Keratinocyte (primary cell): ENCODE measurements around the gene SLC6A19. TPM values are rescaled to one million over a fixed set of nuclear protein-coding genes. Genes with fewer than 3 reads are reported as not detected.

Experiments used
- DNase-seq: peaks from one replicate; pipeline ENCODE4 v3.0.0-alpha.2; 2011; ENCODE audit warnings: low read depth, missing footprints, low spot score
- FAIRE-seq: peaks from 2 replicates; lab custom pipeline; 2011; peaks lifted over from hg19 to GRCh38; lab: Jason Lieb, UNC
- H2AFZ ChIP-seq: 2 replicates; pipeline ENCODE4 v1.6.0; 2012; ENCODE audit warnings: low read length, control low read depth, inconsistent platforms; ENCODE audit not compliant: control insufficient read depth
- H3K27ac ChIP-seq: 2 replicates; pipeline ENCODE4 v1.5.1; 2011; ENCODE audit warnings: low read length; ENCODE audit not compliant: control insufficient read depth, insufficient read depth
- H3K27me3 ChIP-seq: 3 replicates; pipeline ENCODE4 v1.6.0; 2011; ENCODE audit warnings: low read length; ENCODE audit not compliant: control insufficient read depth, insufficient read depth; ENCODE audit errors: extremely low read depth
- H3K36me3 ChIP-seq, 2 experiments: 2 replicates in 1 of 2; 3 replicates in 1 of 2; pipeline ENCODE4 v1.5.1; 2011; ENCODE audit warnings: low read length in 2 of 2, mild to moderate bottlenecking in 1 of 2; ENCODE audit not compliant: control insufficient read depth in 2 of 2, insufficient read depth in 2 of 2; ENCODE audit errors: extremely low read depth in 1 of 2
- H3K4me1 ChIP-seq: 3 replicates; pipeline ENCODE4 v1.5.1; 2011; ENCODE audit warnings: low read length; ENCODE audit not compliant: control insufficient read depth, insufficient read depth; ENCODE audit errors: extremely low read depth
- H3K4me2 ChIP-seq: 3 replicates; pipeline ENCODE4 v1.6.0; 2011; ENCODE audit warnings: low read depth, low read length; ENCODE audit not compliant: control insufficient read depth, insufficient read depth; ENCODE audit errors: extremely low read depth
- H3K4me3 ChIP-seq, 3 experiments: fragments of 200-600 bp in 1 of 3; sonication (generic) in 1 of 3; 2 replicates in 2 of 3; 3 replicates in 1 of 3; pipeline ENCODE4 v1.5.1; 2011 to 2016; ENCODE audit warnings: low read length in 3 of 3, mild to moderate bottlenecking in 3 of 3, control low read depth in 2 of 3, inconsistent platforms in 1 of 3, low read depth in 1 of 3, mixed read lengths in 1 of 3, mixed run types in 1 of 3, moderate library complexity in 1 of 3; ENCODE audit not compliant: control insufficient read depth in 2 of 3, insufficient read depth in 2 of 3; ENCODE audit errors: extremely low read depth in 1 of 3
- H3K79me2 ChIP-seq: 2 replicates; pipeline ENCODE4 v1.6.0; 2012; ENCODE audit warnings: low read length; ENCODE audit not compliant: control insufficient read depth, insufficient read depth
- H3K9ac ChIP-seq: 3 replicates; pipeline ENCODE4 v1.6.0; 2011; ENCODE audit warnings: low read length; ENCODE audit not compliant: control insufficient read depth, insufficient read depth; ENCODE audit errors: extremely low read depth
- H3K9me1 ChIP-seq: 3 replicates; pipeline ENCODE4 v1.6.0; 2011; ENCODE audit warnings: low read length; ENCODE audit not compliant: control insufficient read depth, insufficient read depth; ENCODE audit errors: extremely low read depth
- H3K9me3 ChIP-seq: 2 replicates; pipeline ENCODE4 v1.5.1; 2012; ENCODE audit warnings: low read depth, low read length; ENCODE audit not compliant: control insufficient read depth
- H4K20me1 ChIP-seq: 3 replicates; pipeline ENCODE4 v1.6.0; 2011; ENCODE audit warnings: low read length; ENCODE audit not compliant: control insufficient read depth, insufficient read depth; ENCODE audit errors: extremely low read depth
- CTCF ChIP-seq, 3 experiments: IDR thresholded peaks in 1 of 3; conservative IDR thresholded peaks in 1 of 3; optimal IDR thresholded peaks in 1 of 3; 2 replicates in 2 of 3; 3 replicates in 1 of 3; pipeline versions ENCODE3 to v1.5.1; 2011; ENCODE audit warnings: low read length in 3 of 3, mild to moderate bottlenecking in 3 of 3, moderate library complexity in 2 of 3, control low read depth in 1 of 3, inconsistent platforms in 1 of 3; ENCODE audit not compliant: insufficient read depth in 2 of 3; ENCODE audit errors: extremely low read depth in 1 of 3
- EZH2 ChIP-seq: IDR thresholded peaks from one replicate; pipeline ENCODE4 v1.6.1; 2012; ENCODE audit warnings: inconsistent platforms, mild to moderate bottlenecking, low read length, moderate library complexity
- dilution Hi-C: fragments of 300-500 bp; cut with MboI; formaldehyde crosslinking; loops from one replicate; pipeline ENCODE4 v1.7.0; 2020; ENCODE audit warnings: low sequenced_read_pairs; ENCODE audit not compliant: extremely low pct_ligation_motif_present
- polyA plus RNA-seq, 5 experiments: library from polyadenylated mRNA; depleted of rRNA in 3 of 5; stranded (reverse) in 3 of 5; stranded (forward) in 1 of 5; unstranded in 1 of 5; fragments of >200 nt; gene quantifications; 1 replicate in 1 of 5; 2 replicates in 3 of 5; 3 replicates in 1 of 5; pipeline versions ENCODE4 v1.2.1 to v1.2.3, GENCODE V29; 2011 to 2012; ENCODE audit warnings: missing spikeins in 2 of 5, low read depth in 1 of 5, low replicate concordance in 1 of 5

SLC6A19 gene
- polyA plus RNA-seq, 1 donor (not counting 4 experiments of a cell fraction or from before 2014, with no cell fraction given): not detected

GRCh38 chr5:1220831-1221230 is 19.4 kb downstream of the SLC6A19 start:
- FAIRE-seq: no peak
- H3K4me2 ChIP-seq: no peak overlapping the region

GRCh38 chr5:1221721-1222120 is 20.3 kb downstream of the SLC6A19 start:
- Histone ChIP-seq H3K9me3 (peaks cover 16% of the 10 kb centered on the region), H3K27me3 (no peaks in the 10 kb centered on the region), H3K79me2 (no peaks in the 10 kb centered on the region), H3K9me1 (no peaks in the 10 kb centered on the region), H3K4me1 (no peaks in the 10 kb centered on the region), H4K20me1 (no peaks in the 10 kb centered on the region), H2AFZ (no peak overlapping the region), H3K36me3 (no peaks in the 10 kb centered on the region), H3K4me3 (no peak overlapping the region), H3K9ac (no peak overlapping the region), H3K27ac (no peak overlapping the region), H3K4me2 (no peak overlapping the region)
- dilution Hi-C loops: no loop called here
- TF ChIP-seq CTCF (optimal IDR thresholded peaks at IDR 0.05 in 1 of 3, IDR thresholded peaks at IDR 0.05 in 1 of 3, conservative IDR thresholded peaks at IDR 0.05 in 1 of 3; ENCODE audit: extremely low read depth in 1 of 3, insufficient read depth in 2 of 3, low read length in 3 of 3) (no peak), EZH2 (no peak)
- DNase-seq: no peak
- FAIRE-seq: no peak

More at GRCh38 chr5:1220831-1221230, 19.4 kb downstream of the SLC6A19 start:
- TF ChIP-seq CTCF (optimal IDR thresholded peaks at IDR 0.05 in 1 of 3, IDR thresholded peaks at IDR 0.05 in 1 of 3, conservative IDR thresholded peaks at IDR 0.05 in 1 of 3; ENCODE audit: extremely low read depth in 1 of 3, insufficient read depth in 2 of 3, low read length in 3 of 3) (no peak), EZH2 (no peak)
- Histone ChIP-seq H2AFZ (no peak overlapping the region), H3K4me3 (no peak overlapping the region), H3K27me3 (no peaks in the 10 kb centered on the region), H3K79me2 (no peaks in the 10 kb centered on the region), H4K20me1 (no peaks in the 10 kb centered on the region), H3K36me3 (no peaks in the 10 kb centered on the region), H3K9ac (no peak overlapping the region), H3K9me3 (peaks cover 24% of the 10 kb centered on the region), H3K9me1 (no peaks in the 10 kb centered on the region), H3K4me1 (no peaks in the 10 kb centered on the region), H3K27ac (no peak overlapping the region)
- DNase-seq: no peak
- dilution Hi-C loops: no loop called here
